HEK293 (cell line): Measurements from ENCODE around the gene TNPO3.

Experiments used
- CTCF ChIA-PET: fragments of 350-600 bp; formaldehyde crosslinking; extraction: SDS; loops from one replicate; lab custom pipeline; 2021; ENCODE audit warnings: antibody characterized with exemption; lab: Yijun Ruan, JAX
- POLR2A ChIA-PET: fragments of 300-600 bp; formaldehyde crosslinking; extraction: SDS; loops from one replicate; lab custom pipeline; 2020; ENCODE audit warnings: antibody characterized with exemption, inconsistent platforms; lab: Yijun Ruan, JAX
- H3K27ac ChIP-seq: fragments of 200-500 bp; sonication (Bioruptor generic); 2 replicates; pipeline ENCODE4 v1.5.1; 2014; ENCODE audit warnings: low read depth, low read length, control low read depth, inconsistent platforms; ENCODE audit errors: extremely low read depth
- H3K36me3 ChIP-seq, 2 experiments: fragments of 200-500 bp in 1 of 2; sonication (Bioruptor generic) in 1 of 2; 1 replicate in 1 of 2; 2 replicates in 1 of 2; pipeline ENCODE4 v1.5.1; 2014 to 2017; ENCODE audit warnings: inconsistent platforms in 2 of 2, low read length in 2 of 2; ENCODE audit not compliant: control insufficient read depth in 2 of 2, insufficient read depth in 1 of 2
- H3K4me1 ChIP-seq: fragments of 200-500 bp; sonication (Bioruptor generic); 2 replicates; pipeline ENCODE4 v1.5.1; 2014; ENCODE audit warnings: mild to moderate bottlenecking, low read length, inconsistent platforms; ENCODE audit not compliant: control insufficient read depth, insufficient read depth
- H3K4me3 ChIP-seq: 2 replicates; pipeline ENCODE4 v1.5.1; 2011; ENCODE audit warnings: low read depth, mild to moderate bottlenecking, control low read depth, low read length, moderate library complexity
- H3K9me3 ChIP-seq: fragments of 200-500 bp; sonication (Bioruptor generic); 2 replicates; pipeline ENCODE4 v1.5.1; 2014; ENCODE audit warnings: low read depth, low read length, inconsistent platforms; ENCODE audit not compliant: control insufficient read depth, insufficient read depth
- BCL11B ChIP-seq: fragments of 450-650 bp; formaldehyde crosslinking; IDR thresholded peaks from 2 replicates; pipeline ENCODE4 v1.5.1; 2016; ENCODE audit warnings: low read depth, missing biosample characterization, missing genetic modification characterization
- KLF8 ChIP-seq: fragments of 450-650 bp; formaldehyde crosslinking; IDR thresholded peaks from 2 replicates; pipeline ENCODE4 v1.5.1; 2016; ENCODE audit warnings: missing biosample characterization, missing genetic modification characterization
- SALL2 ChIP-seq: fragments of 450-650 bp; formaldehyde crosslinking; IDR thresholded peaks from 2 replicates; pipeline ENCODE4 v1.5.0; 2017; ENCODE audit warnings: missing biosample characterization, mild to moderate bottlenecking, missing genetic modification characterization, borderline replicate concordance
- SP2 ChIP-seq: fragments of 450-650 bp; formaldehyde crosslinking; IDR thresholded peaks from 2 replicates; pipeline ENCODE4 v1.5.1; 2016; ENCODE audit warnings: missing biosample characterization, missing genetic modification characterization
- ZNF10 ChIP-seq: fragments of 450-650 bp; formaldehyde crosslinking; IDR thresholded peaks from 2 replicates; pipeline ENCODE4 v1.5.1; 2017; ENCODE audit warnings: missing biosample characterization, missing genetic modification characterization
- ZNF114 ChIP-seq: fragments of 450-650 bp; formaldehyde crosslinking; IDR thresholded peaks from 2 replicates; pipeline ENCODE4 v1.5.0; 2017; ENCODE audit warnings: missing biosample characterization, missing genetic modification characterization
- ZNF138 ChIP-seq: fragments of 450-650 bp; formaldehyde crosslinking; IDR thresholded peaks from 2 replicates; pipeline ENCODE4 v1.5.1; 2016; ENCODE audit warnings: missing biosample characterization, missing genetic modification characterization, borderline replicate concordance
- ZNF148 ChIP-seq: fragments of 450-650 bp; formaldehyde crosslinking; IDR thresholded peaks from 2 replicates; pipeline ENCODE4 v1.5.0; 2017; ENCODE audit warnings: missing biosample characterization, missing genetic modification characterization, borderline replicate concordance
- ZNF174 ChIP-seq: fragments of 450-650 bp; formaldehyde crosslinking; IDR thresholded peaks from 2 replicates; pipeline ENCODE4 v1.5.0; 2017; ENCODE audit warnings: missing biosample characterization, mild to moderate bottlenecking, missing genetic modification characterization
- ZNF223 ChIP-seq: fragments of 450-650 bp; formaldehyde crosslinking; IDR thresholded peaks from 2 replicates; pipeline ENCODE4 v1.5.1; 2016; ENCODE audit warnings: missing biosample characterization, missing genetic modification characterization
- ZNF248 ChIP-seq: fragments of 450-650 bp; formaldehyde crosslinking; IDR thresholded peaks from 2 replicates; pipeline ENCODE4 v1.5.1; 2017; ENCODE audit warnings: missing biosample characterization, missing genetic modification characterization
- ZNF302 ChIP-seq: fragments of 450-650 bp; formaldehyde crosslinking; IDR thresholded peaks from 2 replicates; pipeline ENCODE4 v1.5.1; 2016; ENCODE audit warnings: missing biosample characterization, missing genetic modification characterization, low read depth
- ZNF311 ChIP-seq: fragments of 450-650 bp; formaldehyde crosslinking; IDR thresholded peaks from 2 replicates; pipeline ENCODE4 v1.5.1; 2017; ENCODE audit warnings: missing biosample characterization, missing genetic modification characterization, borderline replicate concordance
- ZNF324 ChIP-seq: fragments of 450-650 bp; formaldehyde crosslinking; IDR thresholded peaks from 2 replicates; pipeline ENCODE4 v1.5.1; 2016; ENCODE audit warnings: missing biosample characterization, missing genetic modification characterization
- ZNF362 ChIP-seq: fragments of 450-650 bp; formaldehyde crosslinking; IDR thresholded peaks from 2 replicates; pipeline ENCODE4 v1.5.1; 2016; ENCODE audit warnings: missing biosample characterization, missing genetic modification characterization
- ZNF394 ChIP-seq: fragments of 450-650 bp; formaldehyde crosslinking; IDR thresholded peaks from 2 replicates; pipeline ENCODE4 v1.5.1; 2016; ENCODE audit warnings: missing biosample characterization, missing genetic modification characterization, mild to moderate bottlenecking, moderate library complexity, borderline replicate concordance
- ZNF433 ChIP-seq: fragments of 450-650 bp; formaldehyde crosslinking; IDR thresholded peaks from 2 replicates; pipeline ENCODE4 v1.5.1; 2016; ENCODE audit warnings: missing biosample characterization, missing genetic modification characterization, low read depth
- ZNF48 ChIP-seq: fragments of 450-650 bp; formaldehyde crosslinking; IDR thresholded peaks from 2 replicates; pipeline ENCODE4 v1.5.1; 2016; ENCODE audit warnings: missing biosample characterization, missing genetic modification characterization
- ZNF521 ChIP-seq: fragments of 450-650 bp; formaldehyde crosslinking; IDR thresholded peaks from 2 replicates; pipeline ENCODE4 v1.5.1; 2017; ENCODE audit warnings: missing biosample characterization, mild to moderate bottlenecking, missing genetic modification characterization
- ZNF560 ChIP-seq: fragments of 450-650 bp; formaldehyde crosslinking; IDR thresholded peaks from 2 replicates; pipeline ENCODE4 v1.5.1; 2017; ENCODE audit warnings: missing biosample characterization, missing genetic modification characterization, borderline replicate concordance
- ZNF561 ChIP-seq: fragments of 450-650 bp; IDR thresholded peaks from 2 replicates; pipeline ENCODE4 v1.5.1; 2018; ENCODE audit warnings: missing biosample characterization, missing genetic modification characterization, borderline replicate concordance
- ZNF626 ChIP-seq: fragments of 450-650 bp; sonication (Bioruptor Pico); formaldehyde crosslinking; IDR thresholded peaks from 2 replicates; pipeline ENCODE4 v1.5.1; 2018; ENCODE audit warnings: missing biosample characterization, missing genetic modification characterization, inconsistent platforms
- ZNF664 ChIP-seq: fragments of 450-650 bp; formaldehyde crosslinking; IDR thresholded peaks from 2 replicates; pipeline ENCODE4 v1.5.1; 2016; ENCODE audit warnings: missing biosample characterization, missing genetic modification characterization
- ZNF704 ChIP-seq: fragments of 450-650 bp; formaldehyde crosslinking; IDR thresholded peaks from 2 replicates; pipeline ENCODE4 v1.5.1; 2016; ENCODE audit warnings: missing biosample characterization, missing genetic modification characterization
- ZNF76 ChIP-seq: fragments of 450-650 bp; formaldehyde crosslinking; IDR thresholded peaks from 2 replicates; pipeline ENCODE4; 2016; ENCODE audit warnings: low read depth, missing biosample characterization, missing genetic modification characterization, borderline replicate concordance
- ZSCAN18 ChIP-seq: fragments of 450-650 bp; formaldehyde crosslinking; IDR thresholded peaks from 2 replicates; pipeline ENCODE4 v1.5.1; 2016; ENCODE audit warnings: missing biosample characterization, missing genetic modification characterization
- ZSCAN23 ChIP-seq: fragments of 450-650 bp; formaldehyde crosslinking; IDR thresholded peaks from 2 replicates; pipeline ENCODE4 v1.5.1; 2016; ENCODE audit warnings: missing biosample characterization, missing genetic modification characterization

TNPO3 gene

GRCh38 chr7:129101746-129102145 lies 46.8 kb upstream of the TNPO3 start:
- H3K4me3 ChIP-seq = no peak overlapping the region
- H3K27ac ChIP-seq = no peak overlapping the region
- ChIA-PET POLR2A (no interaction called here), CTCF (interaction anchor here (0.6 to 4.1 kb wide), 5 partner anchors 10 to 227 kb away, joined by 3 to 19 read pairs (median 3); no protein-coding TSS in a partner anchor)
- H3K4me1 ChIP-seq = no peaks in the 10 kb centered on the region
- no peaks in the 10 kb centered on the region for H3K36me3 ChIP-seq
- no peaks in the 10 kb centered on the region for H3K9me3 ChIP-seq
- TF ChIP-seq KLF8 (tag by site-specific recombination) (no peak), ZNF394 (no peak), ZNF48 (tag by site-specific recombination) (no peak), ZNF664 (no peak), ZNF433 (no peak), ZSCAN23 (tag by site-specific recombination) (no peak), ZNF626 (tag by site-specific recombination) (no peak), ZNF10 (tag by site-specific recombination) (no peak), ZNF223 (no peak), ZNF521 (tag by site-specific recombination) (no peak), ZSCAN18 (tag by site-specific recombination) (no peak)

- POLR2A ChIA-PET = interaction anchor here (0.7 kb wide), 1 partner anchor 15 kb away, joined by 3 read pairs; no protein-coding TSS in a partner anchor
- CTCF ChIA-PET = interaction anchor here (1.5 to 4.1 kb wide), 2 partner anchors 9 to 63 kb away, joined by 4 to 19 read pairs; no protein-coding TSS in a partner anchor
- TF ChIP-seq ZNF560 (no peak), ZNF76 (tag by site-specific recombination) (no peak), ZNF311 (tag by site-specific recombination) (no peak), ZNF248 (tag by site-specific recombination) (no peak), ZNF302 (tag by site-specific recombination) (no peak), ZNF704 (no peak), ZNF324 (tag by site-specific recombination) (no peak), ZNF174 (tag by site-specific recombination) (no peak), ZNF362 (tag by site-specific recombination) (no peak), SALL2 (tag by site-specific recombination) (no peak), ZNF114 (no peak), ZNF148 (tag by site-specific recombination) (no peak), BCL11B (tag by site-specific recombination) (no peak), ZNF561 (no peak), ZNF138 (no peak), SP2 (no peak)
- Histone ChIP-seq H3K36me3 (no peaks in the 10 kb centered on the region), H3K4me1 (no peaks in the 10 kb centered on the region), H3K27ac (no peak overlapping the region), H3K9me3 (no peaks in the 10 kb centered on the region), H3K4me3 (no peak overlapping the region)
Observed at GRCh38 chr7:129100827-129101166, 45.9 kb upstream of the TNPO3 start.
